Ishikawa (cell line): Measurements from ENCODE around the gene NOX4.

Source experiments
- CEBPB ChIP-seq: IDR thresholded peaks from 2 replicates; pipeline ENCODE4 v1.6.1; 2012
- EGR1 ChIP-seq: IDR thresholded peaks from 2 replicates; pipeline ENCODE4 v1.6.1; 2012
- EP300 ChIP-seq: IDR thresholded peaks from 2 replicates; pipeline ENCODE4 v1.6.1; 2012; ENCODE audit warnings: borderline replicate concordance
- FOXM1 ChIP-seq: IDR thresholded peaks from 2 replicates; pipeline ENCODE4 v1.6.1; 2012; ENCODE audit warnings: low read depth, borderline replicate concordance
- RAD21 ChIP-seq: IDR thresholded peaks from 2 replicates; pipeline ENCODE4 v1.6.1; 2012; ENCODE audit warnings: low read depth
- TAF1 ChIP-seq: IDR thresholded peaks from 2 replicates; pipeline ENCODE4 v1.6.1; 2012; ENCODE audit warnings: low read depth, mild to moderate bottlenecking
- TCF12 ChIP-seq: IDR thresholded peaks from 2 replicates; pipeline ENCODE4 v1.6.1; 2012; ENCODE audit warnings: low read depth
- TEAD4 ChIP-seq: IDR thresholded peaks from 2 replicates; pipeline ENCODE4 v1.6.1; 2012
- USF1 ChIP-seq: IDR thresholded peaks from 2 replicates; pipeline ENCODE4 v1.6.1; 2012
- YY1 ChIP-seq: IDR thresholded peaks from 2 replicates; pipeline ENCODE4 v1.6.1; 2012; ENCODE audit warnings: low read depth
- ZBTB7A ChIP-seq: IDR thresholded peaks from 2 replicates; pipeline ENCODE4 v1.6.1; 2012; ENCODE audit warnings: low read depth
- TF ChIP-seq, protein P1 (sequence below): IDR thresholded peaks from 2 replicates; pipeline ENCODE4 v1.6.1; 2012; ENCODE audit warnings: low read depth, mild to moderate bottlenecking

DNA sequence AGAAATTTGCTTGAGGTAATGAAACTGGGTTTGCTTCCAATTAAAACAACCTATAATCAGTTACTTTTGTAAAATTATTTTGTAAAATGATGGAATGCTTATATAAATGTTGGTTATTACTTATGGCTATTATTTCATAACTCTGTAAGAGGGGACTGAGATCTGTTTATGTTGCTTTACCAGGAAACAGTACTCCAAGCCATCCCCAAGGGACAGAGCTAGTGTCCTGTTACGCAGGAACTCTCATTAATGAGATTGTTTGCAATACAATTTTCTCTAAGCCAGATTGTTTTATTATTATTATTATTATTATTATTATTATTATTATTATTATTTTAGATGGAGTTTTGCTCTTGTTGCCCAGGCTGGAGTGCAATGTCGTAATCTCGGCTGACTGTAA, 2.3 kb upstream of the NOX4 start:
- TF ChIP-seq YY1, result no peak
- no peak for TF ChIP-seq TCF12
- TF ChIP-seq, protein P1, sequence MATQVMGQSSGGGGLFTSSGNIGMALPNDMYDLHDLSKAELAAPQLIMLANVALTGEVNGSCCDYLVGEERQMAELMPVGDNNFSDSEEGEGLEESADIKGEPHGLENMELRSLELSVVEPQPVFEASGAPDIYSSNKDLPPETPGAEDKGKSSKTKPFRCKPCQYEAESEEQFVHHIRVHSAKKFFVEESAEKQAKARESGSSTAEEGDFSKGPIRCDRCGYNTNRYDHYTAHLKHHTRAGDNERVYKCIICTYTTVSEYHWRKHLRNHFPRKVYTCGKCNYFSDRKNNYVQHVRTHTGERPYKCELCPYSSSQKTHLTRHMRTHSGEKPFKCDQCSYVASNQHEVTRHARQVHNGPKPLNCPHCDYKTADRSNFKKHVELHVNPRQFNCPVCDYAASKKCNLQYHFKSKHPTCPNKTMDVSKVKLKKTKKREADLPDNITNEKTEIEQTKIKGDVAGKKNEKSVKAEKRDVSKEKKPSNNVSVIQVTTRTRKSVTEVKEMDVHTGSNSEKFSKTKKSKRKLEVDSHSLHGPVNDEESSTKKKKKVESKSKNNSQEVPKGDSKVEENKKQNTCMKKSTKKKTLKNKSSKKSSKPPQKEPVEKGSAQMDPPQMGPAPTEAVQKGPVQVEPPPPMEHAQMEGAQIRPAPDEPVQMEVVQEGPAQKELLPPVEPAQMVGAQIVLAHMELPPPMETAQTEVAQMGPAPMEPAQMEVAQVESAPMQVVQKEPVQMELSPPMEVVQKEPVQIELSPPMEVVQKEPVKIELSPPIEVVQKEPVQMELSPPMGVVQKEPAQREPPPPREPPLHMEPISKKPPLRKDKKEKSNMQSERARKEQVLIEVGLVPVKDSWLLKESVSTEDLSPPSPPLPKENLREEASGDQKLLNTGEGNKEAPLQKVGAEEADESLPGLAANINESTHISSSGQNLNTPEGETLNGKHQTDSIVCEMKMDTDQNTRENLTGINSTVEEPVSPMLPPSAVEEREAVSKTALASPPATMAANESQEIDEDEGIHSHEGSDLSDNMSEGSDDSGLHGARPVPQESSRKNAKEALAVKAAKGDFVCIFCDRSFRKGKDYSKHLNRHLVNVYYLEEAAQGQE, result no peak
- no peak for TF ChIP-seq ZBTB7A
- TF ChIP-seq RAD21, result no peak
- no peak for TF ChIP-seq CEBPB
- no peak for TF ChIP-seq EGR1
- TF ChIP-seq EP300, result no peak
- TF ChIP-seq TAF1, result no peak
- TF ChIP-seq FOXM1, result no peak
- no peak for TF ChIP-seq TEAD4
- no peak for TF ChIP-seq USF1
